ENCODE measurements around the gene PSMB4.
"Not testable (repeated sequence)": the region's sequence is repeated elsewhere in the genome, so short reads cannot be mapped to it uniquely, and the experiment has no call there.

The PSMB4 gene

DNA sequence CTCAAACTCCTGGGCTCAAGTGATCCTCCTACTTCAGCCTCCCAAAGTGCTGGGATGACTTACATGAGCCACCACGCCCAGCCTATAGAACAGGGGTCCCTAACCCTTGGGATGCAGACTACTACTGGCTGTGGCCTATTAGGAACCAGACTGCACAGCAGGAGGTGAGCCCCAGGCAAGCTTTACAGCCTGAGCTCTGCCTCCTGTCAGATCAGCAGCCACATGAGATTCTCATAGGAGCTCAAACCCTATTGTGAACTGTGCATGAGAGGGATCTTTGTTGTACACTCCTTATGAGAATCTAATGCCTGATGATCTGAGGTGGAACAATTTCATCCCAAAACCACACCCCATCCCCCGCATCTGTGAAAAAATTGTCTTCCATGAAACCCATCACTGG is 13.4 kb upstream of the PSMB4 start:
- in situ Hi-C loops (cut with MboI; ENCODE audit: low sequenced_read_pairs, unreplicated experiment): no loop called here
- DNase-seq (ENCODE audit: low spot score): no peak
- TF ChIP-seq CTCF (IDR thresholded peaks at IDR 0.05; ENCODE audit: borderline replicate concordance, control extremely low read depth, extremely low read depth, insufficient read depth, missing control alignments): no peak

GRCh38 chr1:151390221-151391078 is 8.9 kb upstream of the PSMB4 start:
- in situ Hi-C loops (cut with MboI; ENCODE audit: low sequenced_read_pairs, unreplicated experiment); DNase-seq (ENCODE audit: low spot score): not testable (repeated sequence)

- TF ChIP-seq CTCF (IDR thresholded peaks at IDR 0.05; ENCODE audit: borderline replicate concordance, control extremely low read depth, extremely low read depth, insufficient read depth, missing control alignments): no peak
- no peak for DNase-seq (ENCODE audit: low spot score)
- in situ Hi-C loops (cut with MboI; ENCODE audit: low sequenced_read_pairs, unreplicated experiment): no loop called here
Measured at GRCh38 chr1:151391079-151391563, 8.3 kb upstream of the PSMB4 start.

- in situ Hi-C loops (cut with MboI; ENCODE audit: low sequenced_read_pairs, unreplicated experiment): no loop called here
- DNase-seq (ENCODE audit: low spot score): no peak
- TF ChIP-seq CTCF (IDR thresholded peaks at IDR 0.05; ENCODE audit: borderline replicate concordance, control extremely low read depth, extremely low read depth, insufficient read depth, missing control alignments): no peak
Measured at GRCh38 chr1:151393583-151393982, 5.8 kb upstream of the PSMB4 start.

DNA sequence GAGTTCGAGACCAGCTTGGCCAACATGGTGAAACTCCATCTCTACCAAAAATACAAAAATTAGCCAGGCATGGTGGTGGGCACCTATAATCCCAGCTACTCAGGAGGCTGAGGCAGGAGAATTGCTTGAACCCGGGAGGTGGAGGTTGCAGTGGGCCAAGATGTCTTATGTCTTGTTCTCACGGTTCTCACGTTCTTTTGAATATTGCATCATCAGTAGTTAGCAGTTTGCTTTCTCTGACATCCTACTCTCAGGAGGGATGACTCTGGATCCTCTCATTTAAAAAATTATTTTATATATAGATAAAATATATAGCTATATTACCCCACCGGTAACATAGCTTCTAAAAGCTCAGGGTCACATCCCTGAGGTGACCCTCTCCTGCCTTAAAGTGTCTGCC is 3.1 kb upstream of the PSMB4 start:
- DNase-seq (ENCODE audit: low spot score); in situ Hi-C loops (cut with MboI; ENCODE audit: low sequenced_read_pairs, unreplicated experiment): not testable (repeated sequence)

DNA sequence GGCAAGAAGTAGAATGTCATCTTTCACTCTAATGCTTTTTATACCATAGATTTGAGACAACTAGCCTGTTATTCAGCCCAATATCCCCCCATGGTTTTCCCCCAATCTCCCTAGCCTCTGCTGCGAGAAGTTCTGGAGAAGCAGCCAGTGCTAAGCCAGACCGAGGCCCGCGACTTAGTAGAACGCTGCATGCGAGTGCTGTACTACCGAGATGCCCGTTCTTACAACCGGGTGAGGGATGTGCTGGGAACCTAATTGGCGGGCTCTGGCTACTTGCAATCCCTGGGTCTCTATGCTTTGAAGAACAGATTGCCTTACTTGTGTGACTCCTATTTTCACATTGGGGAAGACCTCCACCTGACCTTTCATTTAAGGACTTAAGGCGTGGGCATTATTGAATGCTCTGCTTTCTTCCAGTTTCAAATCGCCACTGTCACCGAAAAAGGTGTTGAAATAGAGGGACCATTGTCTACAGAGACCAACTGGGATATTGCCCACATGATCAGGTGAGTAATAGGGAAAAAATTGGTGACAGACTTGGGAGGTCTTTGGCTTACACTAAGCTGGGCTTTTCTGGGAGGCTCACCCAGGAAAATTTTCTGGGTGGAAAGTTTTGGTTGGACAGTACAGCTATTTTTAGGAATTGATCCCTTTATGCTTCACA is 1.9 kb downstream of the PSMB4 start:
- no peak for DNase-seq (ENCODE audit: low spot score)
- in situ Hi-C loops (cut with MboI; ENCODE audit: low sequenced_read_pairs, unreplicated experiment): no loop called here
- TF ChIP-seq CTCF (IDR thresholded peaks at IDR 0.05; ENCODE audit: borderline replicate concordance, control extremely low read depth, extremely low read depth, insufficient read depth, missing control alignments): no peak

GRCh38 chr1:151401860-151402259 is 2.5 kb downstream of the PSMB4 start:
- no peak for TF ChIP-seq CTCF (IDR thresholded peaks at IDR 0.05; ENCODE audit: borderline replicate concordance, control extremely low read depth, extremely low read depth, insufficient read depth, missing control alignments)
- DNase-seq (ENCODE audit: low spot score): no peak
- in situ Hi-C loops (cut with MboI; ENCODE audit: low sequenced_read_pairs, unreplicated experiment): no loop called here
